Central memory CD8-positive, alpha-beta T cell (primary cell): ENCODE measurements around the gene FLYWCH1.

Source experiments
- ATAC-seq: fragments of 150-1000 bp; cut with Tn5 transposase; replicated peaks from 2 replicates; pipeline ENCODE4 v1.10.0; 2022; ENCODE audit warnings: mild to moderate bottlenecking, moderate FRiP score, moderate number of reproducible peaks; ENCODE audit not compliant: poor library complexity, severe bottlenecking; ENCODE audit errors: extremely low read depth
- DNase-seq, 2 donors: peaks; one replicate each; pipeline ENCODE4 v3.0.0; 2021; ENCODE audit warnings: low spot score in 2 of 2
- H3K27ac Mint-ChIP-seq: one replicate; pipeline ENCODE4 v1.8.0; 2022; ENCODE audit warnings: low read depth, mild to moderate bottlenecking, moderate library complexity, mixed read lengths
- H3K27me3 Mint-ChIP-seq: one replicate; pipeline ENCODE4 v1.8.0; 2022; ENCODE audit warnings: mixed read lengths
- H3K36me3 Mint-ChIP-seq: one replicate; pipeline ENCODE4 v1.8.0; 2022; ENCODE audit warnings: mild to moderate bottlenecking, moderate library complexity, mixed read lengths; ENCODE audit not compliant: insufficient read depth
- H3K4me1 Mint-ChIP-seq: one replicate; pipeline ENCODE4 v1.8.0; 2022; ENCODE audit warnings: mixed read lengths
- H3K4me3 Mint-ChIP-seq: one replicate; pipeline ENCODE4 v1.8.0; 2022; ENCODE audit warnings: mild to moderate bottlenecking, moderate library complexity, mixed read lengths
- H3K9me3 Mint-ChIP-seq: one replicate; pipeline ENCODE4 v1.8.0; 2022; ENCODE audit warnings: mixed read lengths

The FLYWCH1 gene

DNA sequence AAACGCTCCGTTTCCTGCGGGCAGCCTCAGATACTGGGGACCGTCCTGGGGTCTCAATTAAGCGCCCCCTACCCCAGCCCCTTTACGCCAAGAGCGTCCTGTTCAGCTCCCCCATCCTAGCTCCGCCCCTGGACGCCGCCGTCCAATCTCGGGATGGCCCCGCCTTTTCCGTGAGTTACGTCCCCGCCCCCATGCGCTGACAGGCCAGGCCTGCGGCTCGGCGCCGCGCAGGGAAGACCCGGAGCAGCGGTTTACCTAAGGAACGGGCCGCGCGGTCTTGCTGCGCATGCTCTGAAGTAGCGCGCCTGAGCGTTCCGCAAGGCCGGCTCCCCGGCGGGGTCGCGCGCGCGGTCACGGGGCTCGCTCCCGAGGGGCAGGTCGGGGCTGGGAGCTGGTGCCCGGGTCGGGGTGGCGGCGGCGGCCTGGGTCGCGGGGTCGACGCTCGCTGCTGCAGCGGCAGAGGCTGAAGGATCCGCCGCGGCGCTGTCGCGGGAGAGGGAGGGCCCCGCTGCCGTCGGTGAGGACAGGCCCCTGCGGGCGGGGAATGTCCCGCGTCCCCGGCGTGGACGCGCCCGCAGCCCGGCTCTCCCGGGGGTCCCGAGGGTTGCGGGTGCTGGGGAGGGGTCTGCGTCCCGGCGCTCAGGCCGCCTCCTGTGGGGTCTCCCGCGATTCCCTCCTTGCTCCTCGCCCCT, at the start of gene FLYWCH1:
Gene FLYWCH1 (plus strand): TSS at position 294 of the 692 bp plus-strand sequence. CDS start 17,755 bp downstream, outside the sequence.
- no peaks in the 10 kb centered on the region for H3K9me3 Mint-ChIP-seq
- ATAC-seq (peak; percentile 91), DNase-seq (peak; percentile 98)
- peak within 1 kb of the TSS; percentile 26 for H3K27ac Mint-ChIP-seq
- peaks cover 19% of the 10 kb centered on the region for H3K4me1 Mint-ChIP-seq
- peaks cover 23% of the 10 kb centered on the region for H3K36me3 Mint-ChIP-seq
- H3K4me3 Mint-ChIP-seq = peak within 1 kb of the TSS; percentile 84
- H3K27me3 Mint-ChIP-seq = no peaks in the 10 kb centered on the region

DNA sequence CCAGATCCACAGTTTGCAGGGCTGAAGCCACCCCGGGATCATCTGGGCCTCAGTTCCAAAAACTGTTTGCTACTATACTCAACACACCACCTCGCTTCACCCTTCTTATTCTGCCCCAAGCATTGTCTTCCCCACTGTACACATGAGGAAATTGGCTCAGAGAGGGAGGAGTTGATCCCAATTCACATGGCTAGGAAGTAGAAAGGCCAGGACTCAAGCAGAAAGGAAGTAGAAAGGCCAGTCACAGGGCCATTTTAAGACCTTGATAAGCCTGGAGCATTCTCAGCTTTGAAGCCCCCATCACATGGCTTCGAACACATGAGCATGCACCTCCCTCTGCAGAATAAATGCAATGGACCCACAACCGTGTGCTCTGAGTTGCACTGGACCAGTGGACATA, 46.1 kb upstream of the FLYWCH1 start:
- H3K9me3 Mint-ChIP-seq = no peaks in the 10 kb centered on the region
- no peak overlapping the region for H3K4me3 Mint-ChIP-seq
- H3K27ac Mint-ChIP-seq = no peak overlapping the region

GRCh38 chr16:2866431-2866830, 45.3 kb upstream of the FLYWCH1 start:
- Mint-ChIP-seq H3K36me3 (peaks cover 2% of the 10 kb centered on the region), H3K27me3 (no peaks in the 10 kb centered on the region), H3K4me3 (no peak overlapping the region), H3K4me1 (peaks cover 6% of the 10 kb centered on the region), H3K27ac (no peak overlapping the region), H3K9me3 (no peaks in the 10 kb centered on the region)
- no peak for ATAC-seq
- DNase-seq = no peak

More for the DNA sequence above, 46.1 kb upstream of the FLYWCH1 start:
- Mint-ChIP-seq H3K36me3 (peaks cover 4% of the 10 kb centered on the region), H3K27me3 (peaks cover under 1% of the 10 kb centered on the region), H3K4me1 (peaks cover 6% of the 10 kb centered on the region)
- no peak for DNase-seq
- no peak for ATAC-seq

DNA sequence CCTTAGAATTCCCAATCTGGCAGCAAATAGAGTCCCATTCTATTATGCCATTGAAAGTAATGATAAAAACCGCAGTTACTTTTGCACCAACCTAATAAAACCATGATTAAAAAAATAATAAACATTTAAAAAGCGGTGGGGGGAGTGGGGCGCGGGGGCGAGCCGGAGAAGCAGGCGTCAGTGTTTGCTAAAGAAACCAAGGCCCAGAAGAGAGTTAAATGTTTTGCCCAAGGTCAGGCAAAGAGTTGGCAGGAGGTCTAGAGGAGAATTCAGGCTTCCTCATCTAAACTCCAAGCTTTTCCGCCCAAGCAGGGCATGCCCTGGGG, 44.1 kb upstream of the FLYWCH1 start:
- no peaks in the 10 kb centered on the region for H3K27me3 Mint-ChIP-seq
- no peak for ATAC-seq
- no peak for DNase-seq
- peak overlapping the region; percentile 91 for H3K27ac Mint-ChIP-seq
- H3K36me3 Mint-ChIP-seq = peaks cover 2% of the 10 kb centered on the region
- H3K4me3 Mint-ChIP-seq = peak overlapping the region; percentile 88
- no peaks in the 10 kb centered on the region for H3K9me3 Mint-ChIP-seq
- H3K4me1 Mint-ChIP-seq = peaks cover 6% of the 10 kb centered on the region

- Mint-ChIP-seq H3K4me3 (peak overlapping the region; percentile 88), H3K27ac (peak overlapping the region; percentile 91), H3K9me3 (no peaks in the 10 kb centered on the region), H3K4me1 (peaks cover 6% of the 10 kb centered on the region), H3K36me3 (peaks cover 2% of the 10 kb centered on the region), H3K27me3 (no peaks in the 10 kb centered on the region)
- ATAC-seq (peak; percentile 92), DNase-seq (peak; percentile 96 to 97)
Measured at GRCh38 chr16:2867987-2868789, 43.5 kb upstream of the FLYWCH1 start.

- no peaks in the 10 kb centered on the region for H3K9me3 Mint-ChIP-seq
- DNase-seq (no peak), ATAC-seq (no peak)
- no peaks in the 10 kb centered on the region for H3K27me3 Mint-ChIP-seq
- no peak overlapping the region for H3K27ac Mint-ChIP-seq
- H3K4me3 Mint-ChIP-seq = no peak overlapping the region
- no peaks in the 10 kb centered on the region for H3K4me1 Mint-ChIP-seq
- H3K36me3 Mint-ChIP-seq = peaks cover 2% of the 10 kb centered on the region
Measured at GRCh38 chr16:2871926-2872325, 39.8 kb upstream of the FLYWCH1 start.

GRCh38 chr16:2874032-2874911, 37.5 kb upstream of the FLYWCH1 start:
- H3K27ac Mint-ChIP-seq = no peak overlapping the region
- ATAC-seq (no peak), DNase-seq (no peak)
- H3K27me3 Mint-ChIP-seq = no peaks in the 10 kb centered on the region
- no peaks in the 10 kb centered on the region for H3K36me3 Mint-ChIP-seq
- H3K4me1 Mint-ChIP-seq = no peaks in the 10 kb centered on the region
- no peaks in the 10 kb centered on the region for H3K9me3 Mint-ChIP-seq
- H3K4me3 Mint-ChIP-seq = no peak overlapping the region

- Mint-ChIP-seq H3K9me3 (no peaks in the 10 kb centered on the region), H3K27ac (no peak overlapping the region), H3K4me1 (no peaks in the 10 kb centered on the region), H3K4me3 (no peak overlapping the region), H3K36me3 (no peaks in the 10 kb centered on the region), H3K27me3 (no peaks in the 10 kb centered on the region)
- peak; percentile 29 to 31 for DNase-seq
- ATAC-seq = peak; percentile 99
Measured at GRCh38 chr16:2874912-2875362, 36.8 kb upstream of the FLYWCH1 start.

GRCh38 chr16:2879854-2880508, 31.8 kb upstream of the FLYWCH1 start:
- Mint-ChIP-seq H3K27me3 (no peaks in the 10 kb centered on the region), H3K4me3 (no peak overlapping the region), H3K36me3 (peaks cover 8% of the 10 kb centered on the region), H3K4me1 (peaks cover 13% of the 10 kb centered on the region), H3K27ac (no peak overlapping the region), H3K9me3 (no peaks in the 10 kb centered on the region)
- ATAC-seq (no peak), DNase-seq (no peak)

DNA sequence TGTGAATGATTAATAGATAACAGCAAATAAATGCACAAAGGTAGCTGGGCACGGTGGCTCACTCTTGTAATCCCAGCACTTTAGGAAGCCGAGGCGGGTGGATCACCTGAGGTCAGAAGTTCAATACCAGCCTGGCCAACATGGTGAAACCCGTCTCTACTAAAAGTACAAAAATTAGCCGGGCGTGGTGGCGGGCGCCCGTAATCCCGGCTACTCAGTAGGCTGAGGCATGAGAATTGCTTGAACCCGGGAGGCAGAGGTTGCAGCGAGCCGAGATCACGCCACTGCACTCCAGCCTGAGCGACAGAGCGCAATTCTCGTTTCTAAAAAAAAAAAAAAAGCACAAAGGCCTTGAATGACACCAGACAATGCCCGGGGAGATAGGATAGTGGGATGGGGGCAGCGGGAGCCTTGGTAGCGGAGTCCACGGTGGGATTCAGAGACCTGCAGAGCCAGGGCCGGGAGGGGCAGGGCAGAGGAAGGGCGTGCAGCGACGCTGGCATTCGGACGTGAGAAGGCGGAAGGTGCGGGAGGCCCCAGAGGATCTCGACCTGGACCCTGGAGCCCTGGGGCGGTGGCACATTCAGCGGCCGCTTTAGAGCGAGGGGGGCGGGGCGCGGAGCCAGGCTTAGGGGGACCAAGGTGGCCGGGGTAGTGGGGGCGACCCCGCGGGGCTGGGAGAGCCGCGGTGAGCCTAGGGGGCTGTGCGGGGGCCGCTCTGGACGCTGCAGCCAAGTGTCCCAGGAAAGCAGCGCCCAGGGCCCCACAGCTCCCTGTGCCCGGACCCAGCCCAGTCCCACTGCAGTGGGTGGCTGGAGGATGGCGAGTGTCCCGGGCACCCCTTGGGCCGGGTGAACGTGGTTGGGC, 29.7 kb upstream of the FLYWCH1 start:
- ATAC-seq = no peak
- no peak for DNase-seq

DNA sequence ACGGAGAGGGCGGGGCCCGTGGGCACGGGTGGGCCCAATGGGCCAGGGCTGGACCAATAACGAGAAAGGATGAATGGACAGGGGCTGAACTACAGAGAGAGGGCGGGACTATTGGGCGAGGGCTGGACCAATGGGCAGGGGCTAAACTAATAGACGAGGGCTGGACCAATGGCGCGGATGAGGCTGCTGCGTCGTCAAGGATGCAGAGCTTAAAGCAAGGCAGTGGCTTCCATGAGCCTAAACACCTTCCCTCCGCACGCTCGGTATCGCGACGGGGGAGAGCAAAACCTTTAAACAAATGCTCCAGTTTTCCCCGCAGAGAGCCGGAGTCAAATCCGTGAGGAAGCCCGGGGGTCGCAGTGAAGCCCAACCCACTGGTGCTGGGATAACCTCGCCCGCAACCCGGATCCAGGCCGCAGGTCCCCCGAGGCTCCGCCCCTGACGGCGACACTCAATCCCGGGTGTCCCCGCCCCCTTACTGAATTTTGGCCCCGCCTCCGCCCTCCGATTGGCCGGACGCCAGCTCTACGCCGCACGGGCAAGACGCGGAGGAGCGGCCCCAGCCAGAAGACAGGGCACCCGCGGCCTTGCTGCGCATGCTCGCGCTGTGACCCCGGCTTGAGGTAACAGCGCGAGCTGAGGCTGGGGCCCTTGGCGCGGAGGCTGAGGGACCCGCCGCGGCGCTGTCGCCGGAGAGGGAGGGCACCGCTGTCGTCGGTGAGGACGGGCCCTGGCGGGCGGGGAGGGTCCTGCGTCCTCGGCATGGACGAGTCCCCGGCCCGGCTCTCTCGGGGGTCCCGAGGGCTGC, 28.9 kb upstream of the FLYWCH1 start, which contains the start of gene FLYWCH2:
Gene FLYWCH2 (plus strand): TSS at position 566 of the 808 bp plus-strand sequence. CDS start 13,235 bp downstream, outside the sequence.
- H3K4me3 Mint-ChIP-seq = peak within 1 kb of the TSS; percentile 90
- ATAC-seq = peak; percentile 94

More for the DNA sequence above, 29.7 kb upstream of the FLYWCH1 start:
- peak overlapping the region; percentile 90 for H3K4me3 Mint-ChIP-seq
- H3K27ac Mint-ChIP-seq = peak overlapping the region; percentile 93
- H3K9me3 Mint-ChIP-seq = no peaks in the 10 kb centered on the region
- H3K36me3 Mint-ChIP-seq = peaks cover 8% of the 10 kb centered on the region
- peaks cover 13% of the 10 kb centered on the region for H3K4me1 Mint-ChIP-seq
- H3K27me3 Mint-ChIP-seq = no peaks in the 10 kb centered on the region

More for the DNA sequence above, 28.9 kb upstream of the FLYWCH1 start, which contains the start of gene FLYWCH2:
- Mint-ChIP-seq H3K36me3 (peaks cover 8% of the 10 kb centered on the region), H3K27me3 (no peaks in the 10 kb centered on the region), H3K9me3 (no peaks in the 10 kb centered on the region), H3K4me1 (peaks cover 13% of the 10 kb centered on the region), H3K27ac (peak within 1 kb of the TSS; percentile 93)
- peak; percentile 100 for DNase-seq
